ENCODE measurements around the gene CDK5RAP3. TPM values are rescaled to one million over a fixed set of nuclear protein-coding genes. Genes with fewer than 3 reads are reported as not detected.

CDK5RAP3 gene
- total and polyA plus RNA-seq, 2 donors (not counting 1 experiment from before 2014, with no cell fraction given): 58.1 to 118 TPM

DNA sequence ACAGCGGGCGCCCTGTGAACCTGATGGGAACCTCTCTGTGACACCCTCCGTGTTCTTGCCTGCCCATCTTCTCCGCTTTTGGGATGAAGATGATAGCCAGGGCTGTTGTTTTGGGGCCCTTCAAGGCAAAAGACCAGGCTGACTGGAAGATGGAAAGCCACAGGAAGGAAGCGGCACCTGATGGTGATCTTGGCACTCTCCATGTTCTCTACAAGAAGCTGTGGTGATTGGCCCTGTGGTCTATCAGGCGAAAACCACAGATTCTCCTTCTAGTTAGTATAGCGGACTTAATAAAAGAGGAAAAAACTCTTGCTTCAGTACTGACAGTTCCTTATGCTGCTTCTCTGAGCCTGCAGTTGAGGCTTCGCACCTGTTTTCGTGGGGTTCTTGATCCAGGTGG is 10.5 kb downstream of the CDK5RAP3 start:
- H3K4me3 ChIP-seq (replicated peaks in 1 of 4; ENCODE audit: control extremely low read depth in 1 of 4, insufficient read depth in 1 of 4, low read depth in 3 of 4, low read length in 4 of 4): no peak overlapping the region
- no peak for DNase-seq (ENCODE audit: low read depth in 2 of 2)
- H3K9me3 ChIP-seq (ENCODE audit: control insufficient read depth, insufficient read depth, low read depth, low read length): no peaks in the 10 kb centered on the region
- H3K36me3 ChIP-seq (ENCODE audit: control insufficient read depth, insufficient read depth, low read length): peaks cover 19% of the 10 kb centered on the region
- no peak overlapping the region for H3K4me2 ChIP-seq (ENCODE audit: extremely low read depth, insufficient read depth, low read length)
- no peak overlapping the region for H3K9ac ChIP-seq (ENCODE audit: insufficient read depth, low read length)
- H3K79me2 ChIP-seq (ENCODE audit: control insufficient read depth, insufficient read depth, low read length): no peaks in the 10 kb centered on the region
- H3K27ac ChIP-seq (ENCODE audit: insufficient read depth, low read length): no peak overlapping the region
- no peak overlapping the region for H2AFZ ChIP-seq (ENCODE audit: low read length)
- no peaks in the 10 kb centered on the region for H3K4me1 ChIP-seq (ENCODE audit: control insufficient read depth, extremely low read depth, insufficient read depth, low read length)
- no peaks in the 10 kb centered on the region for H3K27me3 ChIP-seq (ENCODE audit: control insufficient read depth, insufficient read depth, low read length)
- H4K20me1 ChIP-seq (ENCODE audit: control insufficient read depth, extremely low read depth, insufficient read depth, low read length): no peaks in the 10 kb centered on the region
- TF ChIP-seq EZH2 (IDR thresholded peaks at IDR 0.05; ENCODE audit: low read length, missing control alignments): no peak

DNA sequence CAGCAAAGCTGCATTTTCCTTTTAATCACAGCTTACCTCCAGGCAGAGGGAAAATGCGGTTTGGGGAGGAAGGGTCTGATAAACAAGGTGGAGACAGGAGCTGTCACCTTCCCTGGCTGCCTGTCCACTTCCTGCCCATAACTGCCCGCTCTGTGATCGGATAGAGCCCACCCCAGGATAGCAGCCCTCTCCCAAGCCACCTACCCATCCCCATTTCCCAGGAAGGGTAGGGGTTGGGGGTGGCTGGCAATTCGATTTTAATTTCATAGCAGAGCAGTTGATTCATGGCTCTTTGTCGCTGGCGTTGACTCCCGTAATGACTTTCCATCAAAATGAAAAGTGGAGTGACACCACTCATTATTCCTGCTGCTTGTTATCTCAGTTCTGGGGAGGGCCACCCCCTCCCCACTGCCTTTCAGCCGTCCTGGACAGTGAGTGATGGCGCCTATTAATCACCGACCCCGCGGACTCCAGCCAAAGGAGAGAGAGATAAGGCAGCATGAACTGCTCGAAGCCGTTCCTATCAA is 11.2 kb downstream of the CDK5RAP3 start:
- no peaks in the 10 kb centered on the region for H4K20me1 ChIP-seq (ENCODE audit: control insufficient read depth, extremely low read depth, insufficient read depth, low read length)
- H3K9ac ChIP-seq (ENCODE audit: insufficient read depth, low read length): no peak overlapping the region
- no peak overlapping the region for H3K4me3 ChIP-seq (replicated peaks in 1 of 4; ENCODE audit: control extremely low read depth in 1 of 4, insufficient read depth in 1 of 4, low read depth in 3 of 4, low read length in 4 of 4)
- no peaks in the 10 kb centered on the region for H3K79me2 ChIP-seq (ENCODE audit: control insufficient read depth, insufficient read depth, low read length)
- peaks cover 16% of the 10 kb centered on the region for H3K36me3 ChIP-seq (ENCODE audit: control insufficient read depth, insufficient read depth, low read length)
- no peak overlapping the region for H3K4me2 ChIP-seq (ENCODE audit: extremely low read depth, insufficient read depth, low read length)
- H3K27ac ChIP-seq (ENCODE audit: insufficient read depth, low read length): no peak overlapping the region
- no peaks in the 10 kb centered on the region for H3K27me3 ChIP-seq (ENCODE audit: control insufficient read depth, insufficient read depth, low read length)
- TF ChIP-seq CTCF (conservative IDR thresholded peaks at IDR 0.05 in 1 of 2, IDR thresholded peaks at IDR 0.05 in 1 of 2; ENCODE audit: low read depth in 1 of 2, low read length in 2 of 2): no peak
- TF ChIP-seq EZH2 (IDR thresholded peaks at IDR 0.05; ENCODE audit: low read length, missing control alignments): no peak
- no peak overlapping the region for H2AFZ ChIP-seq (ENCODE audit: low read length)
- DNase-seq (ENCODE audit: low read depth in 2 of 2): no peak
- no peaks in the 10 kb centered on the region for H3K9me3 ChIP-seq (ENCODE audit: control insufficient read depth, insufficient read depth, low read depth, low read length)
- no peaks in the 10 kb centered on the region for H3K4me1 ChIP-seq (ENCODE audit: control insufficient read depth, extremely low read depth, insufficient read depth, low read length)

- no peak overlapping the region for H3K27ac ChIP-seq (ENCODE audit: insufficient read depth, low read length)
- no peak overlapping the region for H2AFZ ChIP-seq (ENCODE audit: low read length)
- peaks cover 16% of the 10 kb centered on the region for H3K36me3 ChIP-seq (ENCODE audit: control insufficient read depth, insufficient read depth, low read length)
- H3K4me2 ChIP-seq (ENCODE audit: extremely low read depth, insufficient read depth, low read length): no peak overlapping the region
- no peaks in the 10 kb centered on the region for H3K27me3 ChIP-seq (ENCODE audit: control insufficient read depth, insufficient read depth, low read length)
- no peak overlapping the region for H3K4me3 ChIP-seq (replicated peaks in 1 of 4; ENCODE audit: control extremely low read depth in 1 of 4, insufficient read depth in 1 of 4, low read depth in 3 of 4, low read length in 4 of 4)
- TF ChIP-seq EZH2 (IDR thresholded peaks at IDR 0.05; ENCODE audit: low read length, missing control alignments) (no peak), CTCF (conservative IDR thresholded peaks at IDR 0.05 in 1 of 2, IDR thresholded peaks at IDR 0.05 in 1 of 2; ENCODE audit: low read depth in 1 of 2, low read length in 2 of 2) (no peak)
- H4K20me1 ChIP-seq (ENCODE audit: control insufficient read depth, extremely low read depth, insufficient read depth, low read length): no peaks in the 10 kb centered on the region
- no peaks in the 10 kb centered on the region for H3K4me1 ChIP-seq (ENCODE audit: control insufficient read depth, extremely low read depth, insufficient read depth, low read length)
- no peak overlapping the region for H3K9ac ChIP-seq (ENCODE audit: insufficient read depth, low read length)
- H3K9me3 ChIP-seq (ENCODE audit: control insufficient read depth, insufficient read depth, low read depth, low read length): no peaks in the 10 kb centered on the region
- no peak for DNase-seq (ENCODE audit: low read depth in 2 of 2)
- no peaks in the 10 kb centered on the region for H3K79me2 ChIP-seq (ENCODE audit: control insufficient read depth, insufficient read depth, low read length)
Measured at GRCh38 chr17:47982645-47983390, 11.9 kb downstream of the CDK5RAP3 start.
